GM23338 (cell line): ENCODE measurements around the gene HAPLN3. TPM values are rescaled to one million over a fixed set of nuclear protein-coding genes. Genes with fewer than 3 reads are reported as not detected.

Experiments
- ATAC-seq: fragments of 200-7000 bp; cut with Tn5 transposase; 3 replicates; pipeline ENCODE4 v1.9.1; 2020
- DNase-seq: peaks from one replicate; pipeline ENCODE4 v3.0.0-alpha.2; 2015; ENCODE audit warnings: low spot score
- H2AFZ ChIP-seq: fragments of 200-600 bp; sonication (generic); 2 replicates; pipeline ENCODE4 v1.8.0; 2016; ENCODE audit warnings: antibody characterized with exemption, mild to moderate bottlenecking, moderate library complexity
- H3F3A ChIP-seq: fragments of 200-600 bp; sonication (generic); replicated peaks from 2 replicates; pipeline ENCODE4 v1.8.0; 2017; ENCODE audit warnings: antibody characterized with exemption, mixed run types, low read depth
- H3K27ac ChIP-seq: fragments of 200-600 bp; sonication (generic); 2 replicates; pipeline ENCODE4 v1.6.1; 2016; ENCODE audit warnings: low read depth
- H3K27me3 ChIP-seq: fragments of 200-600 bp; sonication (generic); 2 replicates; pipeline ENCODE4 v1.8.0; 2016; ENCODE audit warnings: mild to moderate bottlenecking, mixed run types, moderate library complexity; ENCODE audit not compliant: insufficient read depth
- H3K36me3 ChIP-seq: fragments of 200-600 bp; sonication (generic); 2 replicates; pipeline ENCODE4 v1.8.0; 2016; ENCODE audit warnings: mild to moderate bottlenecking; ENCODE audit not compliant: insufficient read depth
- H3K4me1 ChIP-seq: fragments of 200-600 bp; sonication (generic); 2 replicates; pipeline ENCODE4 v1.8.0; 2016; ENCODE audit warnings: mild to moderate bottlenecking, moderate library complexity; ENCODE audit not compliant: insufficient read depth
- H3K4me2 ChIP-seq: fragments of 200-600 bp; sonication (generic); 2 replicates; pipeline ENCODE4 v1.7.1; 2017; ENCODE audit warnings: mixed run types
- H3K4me3 ChIP-seq: fragments of 200-600 bp; sonication (generic); 2 replicates; pipeline ENCODE4 v1.6.1; 2016; ENCODE audit warnings: mixed run types
- H3K79me2 ChIP-seq: fragments of 200-600 bp; sonication (generic); replicated peaks from 2 replicates; pipeline ENCODE4 v1.8.0; 2017; ENCODE audit warnings: mild to moderate bottlenecking; ENCODE audit not compliant: insufficient read depth
- H3K9me2 ChIP-seq: fragments of 200-600 bp; sonication (generic); 2 replicates; pipeline ENCODE4 v1.8.0; 2017; ENCODE audit not compliant: insufficient read depth
- H4K20me1 ChIP-seq: fragments of 200-600 bp; sonication (generic); replicated peaks from 2 replicates; pipeline ENCODE4 v1.8.0; 2017; ENCODE audit warnings: mild to moderate bottlenecking; ENCODE audit not compliant: insufficient read depth
- H3K27ac Mint-ChIP-seq: 2 replicates; pipeline ENCODE4 v1.8.0; 2020; ENCODE audit warnings: inconsistent platforms, mild to moderate bottlenecking, moderate library complexity, mixed read lengths
- H3K27me3 Mint-ChIP-seq: 3 replicates; pipeline ENCODE4 v1.8.0; 2022; ENCODE audit warnings: low read depth, mild to moderate bottlenecking, moderate library complexity, mixed read lengths, inconsistent platforms; ENCODE audit not compliant: insufficient read depth, poor library complexity
- H3K36me3 Mint-ChIP-seq: 3 replicates; pipeline ENCODE4 v1.8.0; 2021; ENCODE audit warnings: low read depth, mild to moderate bottlenecking, inconsistent platforms, moderate library complexity, mixed read lengths
- H3K4me1 Mint-ChIP-seq: 3 replicates; pipeline ENCODE4 v1.8.0; 2020; ENCODE audit warnings: mild to moderate bottlenecking, inconsistent platforms, mixed read lengths
- H3K4me3 Mint-ChIP-seq: 3 replicates; pipeline ENCODE4 v1.8.0; 2021; ENCODE audit warnings: moderate library complexity, mild to moderate bottlenecking, inconsistent platforms, mixed read lengths
- H3K9me3 Mint-ChIP-seq: 3 replicates; pipeline ENCODE4 v1.8.0; 2020; ENCODE audit warnings: moderate library complexity, mild to moderate bottlenecking, inconsistent platforms, mixed read lengths
- CREB1 ChIP-seq: fragments of 250-450 bp; sonication (Bioruptor Pico); IDR thresholded peaks from 2 replicates; pipeline ENCODE4 v1.5.0; 2020; ENCODE audit warnings: low read depth, mild to moderate bottlenecking, moderate library complexity
- CTCF ChIP-seq, 2 experiments: fragments of 200-600 bp in 1 of 2; sonication (generic) in 1 of 2; conservative IDR thresholded peaks; 2 replicates each; pipeline versions ENCODE4 v1.5.1 to v1.6.1; 2016 to 2017; ENCODE audit warnings: antibody characterized with exemption in 2 of 2, low read depth in 2 of 2, mild to moderate bottlenecking in 2 of 2, moderate library complexity in 1 of 2
- ETS1 ChIP-seq: IDR thresholded peaks from 2 replicates; pipeline ENCODE4 v1.6.1; 2016; ENCODE audit warnings: antibody characterized with exemption
- EZH2 ChIP-seq: fragments of 200-600 bp; sonication (generic); IDR thresholded peaks from one replicate; pipeline ENCODE4 v1.8.0; 2017; ENCODE audit warnings: antibody characterized with exemption, mild to moderate bottlenecking, low read depth; ENCODE audit not compliant: unreplicated experiment
- EZH2phosphoT487 ChIP-seq: fragments of 200-600 bp; sonication (generic); IDR thresholded peaks from one replicate; pipeline ENCODE4 v1.8.1; 2018; ENCODE audit warnings: antibody characterized with exemption; ENCODE audit not compliant: unreplicated experiment
- JUNB ChIP-seq: IDR thresholded peaks from one replicate; pipeline ENCODE4 v1.6.1; 2016; ENCODE audit warnings: antibody characterized with exemption; ENCODE audit not compliant: unreplicated experiment
- NANOG ChIP-seq: IDR thresholded peaks from 2 replicates; pipeline ENCODE4 v1.6.1; 2016; ENCODE audit warnings: antibody characterized with exemption, borderline replicate concordance
- STAT1 ChIP-seq: IDR thresholded peaks from one replicate; pipeline ENCODE4 v1.6.1; 2016; ENCODE audit warnings: antibody characterized with exemption; ENCODE audit not compliant: unreplicated experiment
- ZNF114 ChIP-seq: fragments of 250-450 bp; sonication (Bioruptor Pico); IDR thresholded peaks from 2 replicates; pipeline ENCODE4 v1.5.0; 2020; ENCODE audit warnings: mild to moderate bottlenecking, moderate library complexity
- ZNF331 ChIP-seq: fragments of 250-450 bp; sonication (Bioruptor Pico); IDR thresholded peaks from 2 replicates; pipeline ENCODE4 v1.5.0; 2020; ENCODE audit warnings: low read depth, mild to moderate bottlenecking, moderate library complexity
- ZNF462 ChIP-seq: fragments of 250-450 bp; sonication (Bioruptor Pico); IDR thresholded peaks from 2 replicates; pipeline ENCODE4 v1.5.0; 2020; ENCODE audit warnings: mild to moderate bottlenecking, moderate library complexity
- polyA plus RNA-seq: library from polyadenylated mRNA; unstranded; fragments of >200 nt; fragmentation: Nextera tagmentation; extraction: Ambion mirVana; gene quantifications from 2 replicates; pipeline ENCODE4 v1.2.1, GENCODE V29; 2016
- total RNA-seq: library from RNA; depleted of rRNA; stranded (reverse); fragments of >200 nt; shearing (Covaris generic); gene quantifications from 2 replicates; pipeline ENCODE4 v1.2.3, GENCODE V29; 2014

The HAPLN3 gene
- total and polyA plus RNA-seq, 2 experiments from 2014 or later: 22.7 to 62.6 TPM

- Histone ChIP-seq H3K4me3 (no peak overlapping the region), H3K9me2 (peaks cover 4% of the 10 kb centered on the region; the same call in 1 of the 2 replicates), H4K20me1 (no peaks in the 10 kb centered on the region), H3K4me2 (no peak overlapping the region), H3K27me3 (no peaks in the 10 kb centered on the region), H3K36me3 (no peaks in the 10 kb centered on the region), H3F3A (no peaks in the 10 kb centered on the region), H3K4me1 (peaks cover 6% of the 10 kb centered on the region; the same call in 1 of the 2 replicates), H3K27ac (no peak overlapping the region), H2AFZ (no peak overlapping the region), H3K79me2 (no peaks in the 10 kb centered on the region)
- no peak for TF ChIP-seq CTCF (conservative IDR thresholded peaks at IDR 0.05; ENCODE audit: low read depth in 2 of 2)
- DNase-seq (no peak), ATAC-seq (no peak)
- Mint-ChIP-seq H3K9me3 (peaks cover 4% of the 10 kb centered on the region; the same call in 1 of the 3 replicates), H3K4me3 (no peak overlapping the region), H3K4me1 (peaks cover 14% of the 10 kb centered on the region), H3K27me3 (peaks cover 21% of the 10 kb centered on the region), H3K27ac (no peak overlapping the region), H3K36me3 (peaks cover 5% of the 10 kb centered on the region; the same call in 2 of the 3 replicates)
Measured at GRCh38 chr15:88871313-88871712, 24.0 kb downstream of the HAPLN3 start.

- H3K9me2 ChIP-seq: peaks cover 4% of the 10 kb centered on the region; the same call in 1 of the 2 replicates
- no peak overlapping the region for H3K4me3 ChIP-seq
- H3K27ac ChIP-seq: no peak overlapping the region
- Mint-ChIP-seq H3K27ac (no peak overlapping the region), H3K4me1 (no peaks in the 10 kb centered on the region; the same call in 1 of the 3 replicates), H3K4me3 (no peak overlapping the region), H3K27me3 (peaks cover 15% of the 10 kb centered on the region), H3K9me3 (peaks cover 4% of the 10 kb centered on the region; the same call in 2 of the 3 replicates), H3K36me3 (no peaks in the 10 kb centered on the region; the same call in 1 of the 3 replicates)
- H2AFZ ChIP-seq: no peak overlapping the region
- no peaks in the 10 kb centered on the region; the same call in 1 of the 2 replicates for H3K4me1 ChIP-seq
- H3K36me3 ChIP-seq: no peaks in the 10 kb centered on the region
- ATAC-seq (no peak), DNase-seq (no peak)
- no peaks in the 10 kb centered on the region for H4K20me1 ChIP-seq
- no peak overlapping the region for H3K4me2 ChIP-seq
- H3K27me3 ChIP-seq: no peaks in the 10 kb centered on the region
- H3F3A ChIP-seq: no peaks in the 10 kb centered on the region
- H3K79me2 ChIP-seq: no peaks in the 10 kb centered on the region
- TF ChIP-seq JUNB (no peak), ETS1 (no peak), EZH2phosphoT487 (no peak), CREB1 (no peak), NANOG (no peak), ZNF462 (CRISPR knock-in tag) (no peak), STAT1 (no peak), EZH2 (no peak), ZNF114 (no peak), ZNF331 (CRISPR knock-in tag) (no peak)
Measured at GRCh38 chr15:88866295-88866881, 29.0 kb downstream of the HAPLN3 start.
